ENCODE results near the gene SRGAP2C. TPM values are rescaled to one million over a fixed set of nuclear protein-coding genes. Genes with fewer than 3 reads are reported as not detected.
"Not testable (repeated sequence)": the region's sequence is repeated elsewhere in the genome, so short reads cannot be mapped to it uniquely, and the experiment has no call there.

The SRGAP2C gene
- polyA plus RNA-seq, 2 of the 4 experiments (the other 2 are of a cell fraction), result 5.8 to 8.3 TPM

GRCh38 chr1:121321660-121322059 is 136.9 kb downstream of the SRGAP2C start:
- no CpG with 5 or more reads among the region's 1 CpG for WGBS (ENCODE audit: missing lambda C conversion rate)
- H3K27ac ChIP-seq; H3K4me1 ChIP-seq; H3K9me3 ChIP-seq; H3K4me3 ChIP-seq; ATAC-seq; CTCF ChIA-PET; FAIRE-seq; POLR2A ChIA-PET; DNase-seq (ENCODE audit: low read depth in 1 of 2, low spot score in 1 of 2); H3K4me2 ChIP-seq: not testable (repeated sequence)

- H3K4me3 ChIP-seq; H3K27ac ChIP-seq; POLR2A ChIA-PET; H3K4me1 ChIP-seq; H3K4me2 ChIP-seq; CTCF ChIA-PET; DNase-seq (ENCODE audit: low read depth in 1 of 2, low spot score in 1 of 2); H3K9me3 ChIP-seq; ATAC-seq; FAIRE-seq: not testable (repeated sequence)
Observed at GRCh38 chr1:121324726-121325125, 140.0 kb downstream of the SRGAP2C start.

- POLR2A ChIA-PET; H3K9me3 ChIP-seq; ATAC-seq; H3K4me1 ChIP-seq; DNase-seq (ENCODE audit: low read depth in 1 of 2, low spot score in 1 of 2); H3K4me3 ChIP-seq; H3K4me2 ChIP-seq; CTCF ChIA-PET; FAIRE-seq; H3K27ac ChIP-seq: not testable (repeated sequence)
Observed at GRCh38 chr1:121332141-121332540, 147.4 kb downstream of the SRGAP2C start.

DNA sequence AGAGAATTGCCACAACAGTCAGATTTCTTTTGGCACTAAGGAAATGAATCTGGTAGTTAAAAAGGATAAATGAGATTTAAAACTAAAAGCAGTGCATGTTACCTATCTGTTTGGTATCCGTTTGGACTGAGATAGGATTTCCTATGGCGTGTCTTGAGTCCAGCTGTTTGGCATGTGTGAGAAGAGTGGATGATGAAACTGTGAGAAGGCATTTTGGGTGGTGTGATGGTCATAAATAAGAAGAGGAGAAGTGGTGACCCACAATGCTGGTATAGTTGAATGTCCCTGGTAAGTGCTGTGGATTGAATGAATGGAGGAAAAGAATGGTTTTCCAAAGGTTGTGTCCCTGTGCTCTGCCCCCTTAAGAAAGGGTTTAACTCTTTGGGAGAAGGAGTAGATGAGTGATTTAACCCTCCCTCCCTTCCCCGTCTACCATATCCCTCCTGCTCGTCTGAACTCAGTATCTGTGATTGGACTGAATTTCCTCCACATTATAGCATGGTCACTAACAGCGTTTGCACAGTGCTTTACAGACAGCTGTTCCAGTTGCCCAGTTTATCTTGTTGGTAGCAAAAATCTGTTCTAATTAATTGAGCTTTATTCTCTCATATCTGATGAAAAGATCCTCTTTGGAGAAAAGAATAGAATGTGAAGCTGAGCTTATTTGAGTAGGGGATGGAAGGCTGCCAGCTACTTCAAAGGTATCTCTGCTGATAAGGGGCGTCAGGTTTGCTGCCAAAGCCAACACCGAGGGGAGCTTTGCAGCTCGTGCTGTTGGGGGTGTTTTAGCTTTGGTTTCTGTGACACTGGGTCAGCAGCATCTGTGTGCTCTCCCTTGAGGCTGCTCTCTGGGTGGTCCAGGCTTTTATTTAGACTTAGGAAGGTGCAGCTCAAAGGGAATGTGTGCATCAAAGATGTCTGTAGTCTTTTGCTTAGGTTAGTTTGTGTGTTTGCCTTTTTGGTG is 148.1 kb downstream of the SRGAP2C start:
- DNase-seq (ENCODE audit: low read depth in 1 of 2, low spot score in 1 of 2); H3K4me2 ChIP-seq; H3K9me3 ChIP-seq; H3K4me1 ChIP-seq; POLR2A ChIA-PET; H3K27ac ChIP-seq; FAIRE-seq; ATAC-seq; H3K4me3 ChIP-seq; CTCF ChIA-PET: not testable (repeated sequence)
- no CpG with 5 or more reads among the region's 8 CpGs for WGBS (ENCODE audit: missing lambda C conversion rate)

DNA sequence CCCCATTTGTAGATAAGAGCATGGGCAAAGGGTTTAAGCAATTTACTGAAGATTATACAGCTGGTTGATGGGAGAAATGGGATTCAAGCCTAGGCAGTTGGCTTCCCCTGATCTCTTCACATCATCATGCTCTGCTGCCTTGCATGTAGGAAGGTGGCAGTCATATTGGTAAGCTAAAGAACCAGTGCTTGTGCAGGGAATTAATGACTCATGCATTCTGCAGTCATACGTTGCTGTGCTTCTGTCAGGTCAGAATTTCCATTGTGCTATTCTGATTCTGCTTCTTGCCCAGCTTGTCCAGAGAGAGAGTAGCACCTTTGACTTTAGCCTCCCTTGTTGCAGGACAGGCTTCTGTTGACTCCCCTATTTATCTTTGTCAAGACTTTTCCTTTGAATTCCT is 153.2 kb downstream of the SRGAP2C start:
- ATAC-seq, result peak; percentile 59; a peak in 3 of 6 replicates
- WGBS (ENCODE audit: missing lambda C conversion rate), result no CpG with 5 or more reads among the region's 1 CpG
- H3K4me2 ChIP-seq; POLR2A ChIA-PET; H3K4me1 ChIP-seq; H3K4me3 ChIP-seq; FAIRE-seq; H3K9me3 ChIP-seq; CTCF ChIA-PET; H3K27ac ChIP-seq; DNase-seq (ENCODE audit: low read depth in 1 of 2, low spot score in 1 of 2): not testable (repeated sequence)

DNA sequence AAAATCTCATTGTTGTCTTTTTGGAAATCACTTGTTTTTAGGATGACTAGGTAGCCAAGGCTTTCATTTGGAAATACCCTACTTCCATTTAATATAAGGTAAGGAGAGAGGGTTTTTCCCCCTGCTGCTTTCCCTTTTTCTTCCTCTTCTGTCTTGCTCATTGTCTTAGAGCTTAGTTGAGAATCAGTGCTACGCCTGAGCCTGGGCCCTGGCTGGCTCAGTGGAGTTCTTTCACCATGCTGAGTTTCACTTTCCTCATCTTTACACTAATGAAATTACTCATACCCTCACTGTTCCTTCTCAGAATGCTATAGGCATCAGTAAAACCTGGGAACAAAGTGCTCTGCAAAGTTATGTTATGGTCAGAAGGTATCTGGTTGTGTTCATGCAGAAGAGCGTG is 154.8 kb downstream of the SRGAP2C start:
- POLR2A ChIA-PET, result not testable (repeated sequence)
- WGBS (ENCODE audit: missing lambda C conversion rate), result no CpG with 5 or more reads among the region's 2 CpGs

DNA sequence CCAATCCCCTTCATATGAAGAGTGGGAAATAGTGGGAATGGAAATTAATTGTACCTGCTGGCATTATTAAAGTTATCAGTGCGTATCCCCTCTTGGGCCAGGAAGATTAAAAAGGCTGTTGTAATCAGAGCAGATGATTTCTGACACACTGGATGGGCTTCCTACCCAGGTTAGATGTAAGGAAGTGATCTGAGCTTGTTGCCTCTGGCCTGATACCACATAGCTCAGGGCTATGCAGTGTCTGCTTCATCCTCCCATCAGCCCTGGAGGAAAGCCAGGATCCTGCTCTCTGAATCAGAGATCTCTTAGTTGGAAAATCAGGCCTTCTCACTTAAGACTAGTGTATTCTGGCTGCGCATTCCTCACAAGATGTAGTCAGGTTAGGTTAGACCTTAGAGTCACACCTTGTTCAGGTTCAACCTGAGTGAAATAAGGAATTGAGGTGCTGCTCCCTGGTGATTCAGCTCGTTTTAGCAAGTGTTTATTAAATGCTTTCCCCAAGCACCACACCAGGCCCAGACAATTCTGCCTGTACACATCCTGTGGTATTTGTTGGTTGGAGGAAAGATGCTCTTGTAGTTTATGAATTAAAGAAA is 158.6 kb downstream of the SRGAP2C start:
- H3K4me2 ChIP-seq; POLR2A ChIA-PET; H3K4me3 ChIP-seq; DNase-seq (ENCODE audit: low read depth in 1 of 2, low spot score in 1 of 2); CTCF ChIA-PET; H3K4me1 ChIP-seq; FAIRE-seq; H3K9me3 ChIP-seq; H3K27ac ChIP-seq; ATAC-seq: not testable (repeated sequence)
- 79% methylated on average over 2 of the region's 3 CpGs for WGBS (ENCODE audit: missing lambda C conversion rate)

More for the DNA sequence above, 154.8 kb downstream of the SRGAP2C start:
- H3K4me1 ChIP-seq; FAIRE-seq; ATAC-seq; H3K4me3 ChIP-seq; H3K27ac ChIP-seq; H3K4me2 ChIP-seq; DNase-seq (ENCODE audit: low read depth in 1 of 2, low spot score in 1 of 2); CTCF ChIA-PET; H3K9me3 ChIP-seq: not testable (repeated sequence)

DNA sequence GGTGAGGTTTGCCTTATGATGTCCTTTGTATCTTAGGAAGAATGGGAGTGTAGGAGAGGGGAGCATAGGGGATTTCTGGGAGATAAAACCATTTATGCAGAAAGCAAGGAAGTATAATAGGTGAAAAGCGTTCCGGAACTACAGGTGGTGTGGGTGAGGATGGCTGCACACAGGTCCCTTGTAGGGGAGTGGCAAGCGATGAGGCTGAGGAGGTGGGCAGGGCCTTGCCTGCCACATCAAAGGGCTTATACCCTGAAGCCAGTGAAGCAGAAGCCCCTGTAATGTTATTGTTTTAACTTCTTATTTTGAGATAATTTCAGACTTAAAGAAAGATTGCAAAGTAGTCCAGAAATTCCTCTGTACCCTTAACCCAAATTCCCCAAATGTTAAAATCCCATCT is 159.6 kb downstream of the SRGAP2C start:
- WGBS (ENCODE audit: missing lambda C conversion rate), result no CpG with 5 or more reads among the region's 3 CpGs
- ATAC-seq, H3K4me1 ChIP-seq: not testable (repeated sequence)

GRCh38 chr1:121346654-121347053 is 161.9 kb downstream of the SRGAP2C start:
- H3K4me3 ChIP-seq; CTCF ChIA-PET; H3K4me2 ChIP-seq; H3K9me3 ChIP-seq; ATAC-seq; H3K27ac ChIP-seq; FAIRE-seq; H3K4me1 ChIP-seq; DNase-seq (ENCODE audit: low read depth in 1 of 2, low spot score in 1 of 2); POLR2A ChIA-PET: not testable (repeated sequence)
- 100% methylated on average over 1 of the region's 3 CpGs for WGBS (ENCODE audit: missing lambda C conversion rate)

More for the DNA sequence above, 159.6 kb downstream of the SRGAP2C start:
- H3K4me2 ChIP-seq; CTCF ChIA-PET; FAIRE-seq; POLR2A ChIA-PET; H3K4me3 ChIP-seq; H3K27ac ChIP-seq; H3K9me3 ChIP-seq; DNase-seq (ENCODE audit: low read depth in 1 of 2, low spot score in 1 of 2): not testable (repeated sequence)

- H3K4me1 ChIP-seq; ATAC-seq; FAIRE-seq; H3K27ac ChIP-seq; H3K4me3 ChIP-seq; POLR2A ChIA-PET; H3K9me3 ChIP-seq; CTCF ChIA-PET; H3K4me2 ChIP-seq; DNase-seq (ENCODE audit: low read depth in 1 of 2, low spot score in 1 of 2): not testable (repeated sequence)
- WGBS (ENCODE audit: missing lambda C conversion rate), result 93% methylated on average over 2 of the region's 5 CpGs
Observed at GRCh38 chr1:121347476-121347875, 162.7 kb downstream of the SRGAP2C start.

DNA sequence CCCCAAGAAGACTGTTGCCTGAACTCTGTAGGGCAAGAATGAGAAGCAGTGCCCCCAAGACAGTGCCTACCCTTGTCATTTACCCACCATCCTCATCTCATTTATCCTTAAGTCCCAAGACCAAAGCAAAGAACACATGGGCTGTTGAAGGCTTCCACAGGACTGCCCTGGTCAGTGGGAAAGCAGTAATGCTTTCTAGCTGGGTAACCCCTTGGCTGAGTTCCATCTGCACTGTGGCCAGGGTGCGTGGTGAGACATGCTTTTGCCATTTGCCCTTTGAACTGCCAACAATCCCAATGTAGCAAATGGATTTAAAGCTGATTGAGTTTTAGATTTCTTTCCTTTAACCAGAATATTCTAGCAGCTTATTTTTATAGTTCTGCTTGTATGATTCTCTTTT is 163.3 kb downstream of the SRGAP2C start:
- H3K4me1 ChIP-seq; H3K27ac ChIP-seq; H3K4me2 ChIP-seq; DNase-seq (ENCODE audit: low read depth in 1 of 2, low spot score in 1 of 2); H3K4me3 ChIP-seq; H3K9me3 ChIP-seq; FAIRE-seq; CTCF ChIA-PET; ATAC-seq; POLR2A ChIA-PET: not testable (repeated sequence)
- no CpG with 5 or more reads among the region's 1 CpG for WGBS (ENCODE audit: missing lambda C conversion rate)
